ENCODE measurements around the gene TSPAN10. TPM values are rescaled to one million over a fixed set of nuclear protein-coding genes. Genes with fewer than 3 reads are reported as not detected.

TSPAN10 gene
- total RNA-seq, 1 experiment from 2014 or later: 4.0 TPM

DNA sequence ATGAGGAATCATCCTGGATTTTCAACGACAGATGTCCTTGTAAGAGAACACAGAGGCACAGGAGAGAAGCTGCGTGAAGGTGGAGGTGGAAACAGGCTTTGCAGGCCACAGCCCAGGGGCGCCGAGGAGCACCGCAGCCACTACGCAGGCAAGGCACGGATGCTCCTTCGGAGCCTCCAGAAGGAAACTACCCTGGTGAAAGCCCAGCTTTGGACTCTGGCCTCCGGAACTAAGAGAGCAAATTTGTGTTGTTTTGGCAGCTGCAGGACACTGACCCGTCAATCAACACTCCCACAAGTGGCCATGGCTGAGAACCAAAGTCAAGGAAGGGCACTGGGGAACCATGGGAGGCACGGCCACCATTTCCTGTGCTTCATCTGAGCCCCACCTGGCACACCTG is 43.2 kb downstream of the TSPAN10 start:
- Mint-ChIP-seq H3K9me3 (ENCODE audit: unreplicated experiment) (no peaks in the 10 kb centered on the region), H3K4me1 (ENCODE audit: low read depth, unreplicated experiment) (peaks cover 5% of the 10 kb centered on the region), H3K27ac (ENCODE audit: unreplicated experiment) (no peak overlapping the region), H3K36me3 (ENCODE audit: insufficient read depth, unreplicated experiment) (peaks cover 40% of the 10 kb centered on the region), H3K27me3 (ENCODE audit: insufficient read depth, unreplicated experiment) (no peaks in the 10 kb centered on the region), H3K4me3 (ENCODE audit: unreplicated experiment) (no peak overlapping the region)
- DNase-seq: no peak
- no peaks in the 10 kb centered on the region for H3K9me3 ChIP-seq
- ChIA-PET CTCF (no interaction called here), POLR2A (no interaction called here)
- intact Hi-C loops (cut with micrococcal nuclease; ENCODE audit: unreplicated experiment): no loop called here
- H3K4me3 ChIP-seq (ENCODE audit: low read depth, low read length): no peak overlapping the region
- H3K27me3 ChIP-seq (replicated peaks; ENCODE audit: control insufficient read depth, insufficient read depth, low read length): no peaks in the 10 kb centered on the region
- no peaks in the 10 kb centered on the region; the same call in 1 of the 2 replicates for H3K36me3 ChIP-seq (ENCODE audit: control insufficient read depth, insufficient read depth, low read length)
- TF ChIP-seq, protein P1, sequence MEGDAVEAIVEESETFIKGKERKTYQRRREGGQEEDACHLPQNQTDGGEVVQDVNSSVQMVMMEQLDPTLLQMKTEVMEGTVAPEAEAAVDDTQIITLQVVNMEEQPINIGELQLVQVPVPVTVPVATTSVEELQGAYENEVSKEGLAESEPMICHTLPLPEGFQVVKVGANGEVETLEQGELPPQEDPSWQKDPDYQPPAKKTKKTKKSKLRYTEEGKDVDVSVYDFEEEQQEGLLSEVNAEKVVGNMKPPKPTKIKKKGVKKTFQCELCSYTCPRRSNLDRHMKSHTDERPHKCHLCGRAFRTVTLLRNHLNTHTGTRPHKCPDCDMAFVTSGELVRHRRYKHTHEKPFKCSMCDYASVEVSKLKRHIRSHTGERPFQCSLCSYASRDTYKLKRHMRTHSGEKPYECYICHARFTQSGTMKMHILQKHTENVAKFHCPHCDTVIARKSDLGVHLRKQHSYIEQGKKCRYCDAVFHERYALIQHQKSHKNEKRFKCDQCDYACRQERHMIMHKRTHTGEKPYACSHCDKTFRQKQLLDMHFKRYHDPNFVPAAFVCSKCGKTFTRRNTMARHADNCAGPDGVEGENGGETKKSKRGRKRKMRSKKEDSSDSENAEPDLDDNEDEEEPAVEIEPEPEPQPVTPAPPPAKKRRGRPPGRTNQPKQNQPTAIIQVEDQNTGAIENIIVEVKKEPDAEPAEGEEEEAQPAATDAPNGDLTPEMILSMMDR (IDR thresholded peaks at IDR 0.05; ENCODE audit: insufficient read depth in 1 of 2, low read depth in 1 of 2, low read length in 1 of 2, severe bottlenecking in 1 of 2, unreplicated experiment in 1 of 2): no peak
- BruUV-seq (replicated peaks): no TSS peak
- H3K4me1 ChIP-seq: 0 out of 2 replicates have a peak, but pooled peaks cover 8% of the 10 kb centered on the region

DNA sequence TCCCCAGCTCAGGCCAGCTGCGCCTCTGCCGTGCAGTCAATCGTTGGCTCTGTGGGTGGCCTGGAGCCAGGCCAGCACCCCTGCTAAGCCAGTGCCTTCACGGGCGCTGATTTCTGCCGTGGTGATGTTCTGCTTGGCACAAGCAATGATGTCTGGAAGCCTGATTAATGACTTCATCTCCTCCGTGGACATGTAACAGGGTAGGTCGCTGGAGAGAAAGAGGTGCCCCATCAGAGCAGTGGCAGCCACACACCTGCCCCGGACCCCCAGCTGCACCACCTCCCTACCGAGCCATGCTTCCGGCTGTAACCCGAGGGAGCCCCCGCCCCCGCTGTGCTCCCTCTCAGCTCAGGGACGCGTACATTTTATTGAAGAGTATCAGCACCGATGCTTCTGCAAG is 44.7 kb downstream of the TSPAN10 start:
- POLR2A ChIA-PET: no interaction called here
- peak overlapping the region; percentile 97 for H3K4me3 Mint-ChIP-seq (ENCODE audit: unreplicated experiment)
- CTCF ChIA-PET: no interaction called here
- H3K9me3 Mint-ChIP-seq (ENCODE audit: unreplicated experiment): no peaks in the 10 kb centered on the region
- BruUV-seq (replicated peaks): no TSS peak
- H3K27me3 Mint-ChIP-seq (ENCODE audit: insufficient read depth, unreplicated experiment): no peaks in the 10 kb centered on the region
- peaks cover 38% of the 10 kb centered on the region for H3K36me3 Mint-ChIP-seq (ENCODE audit: insufficient read depth, unreplicated experiment)
- H3K4me3 ChIP-seq (ENCODE audit: low read depth, low read length): no peak overlapping the region
- intact Hi-C loops (cut with micrococcal nuclease; ENCODE audit: unreplicated experiment): no loop called here
- H3K27ac Mint-ChIP-seq (ENCODE audit: unreplicated experiment): no peak overlapping the region
- H3K9me3 ChIP-seq: no peaks in the 10 kb centered on the region
- H3K4me1 Mint-ChIP-seq (ENCODE audit: low read depth, unreplicated experiment): no peaks in the 10 kb centered on the region
- H3K4me1 ChIP-seq: 0 out of 2 replicates have a peak, but pooled peaks cover 10% of the 10 kb centered on the region
- H3K27me3 ChIP-seq (replicated peaks; ENCODE audit: control insufficient read depth, insufficient read depth, low read length): no peaks in the 10 kb centered on the region
- TF ChIP-seq, protein P1 (IDR thresholded peaks at IDR 0.05; ENCODE audit: insufficient read depth in 1 of 2, low read depth in 1 of 2, low read length in 1 of 2, severe bottlenecking in 1 of 2, unreplicated experiment in 1 of 2): no peak
- DNase-seq: no peak
- no peaks in the 10 kb centered on the region; the same call in none of the 2 replicates for H3K36me3 ChIP-seq (ENCODE audit: control insufficient read depth, insufficient read depth, low read length)

DNA sequence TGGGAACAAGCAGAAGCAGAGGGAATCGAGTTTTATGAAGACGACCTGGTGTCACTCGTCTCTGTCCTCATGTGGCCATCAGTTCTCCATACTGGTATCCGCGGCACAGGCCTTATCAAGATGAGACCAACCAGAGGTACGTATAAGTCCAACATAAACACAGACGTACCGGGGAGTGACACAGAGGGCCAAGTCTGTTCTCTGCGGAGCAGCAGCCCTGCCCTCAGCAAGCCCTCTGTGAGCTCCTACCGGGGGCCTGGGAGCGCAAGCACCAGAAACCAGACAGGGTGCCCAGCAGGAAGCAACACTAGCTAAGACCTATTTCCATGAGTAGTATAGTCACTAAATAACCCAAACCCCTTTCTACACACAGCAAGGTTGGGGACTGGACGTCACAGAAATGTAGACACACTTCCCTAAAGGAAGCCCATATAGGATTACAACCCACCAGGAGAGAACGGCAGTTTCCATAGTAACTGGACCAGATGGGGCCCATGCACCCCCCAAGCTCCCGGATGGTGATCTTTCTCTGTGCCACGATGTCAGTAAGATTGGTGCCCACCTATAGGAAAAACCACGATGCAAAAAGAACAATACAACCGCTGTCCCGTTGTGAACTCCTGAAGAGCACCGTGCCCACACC is 45.7 kb downstream of the TSPAN10 start:
- H3K4me1 ChIP-seq: 0 out of 2 replicates have a peak, but pooled peaks cover 10% of the 10 kb centered on the region
- H3K27me3 Mint-ChIP-seq (ENCODE audit: insufficient read depth, unreplicated experiment): no peaks in the 10 kb centered on the region
- peak overlapping the region; percentile 89 for H3K4me3 ChIP-seq (ENCODE audit: low read depth, low read length)
- no TSS peak for BruUV-seq (replicated peaks)
- ChIA-PET CTCF (no interaction called here), POLR2A (interaction anchor here (0.7 to 1.6 kb wide), 4 partner anchors 15 to 25 kb away, joined by 3 to 45 read pairs (median 5); partner anchors contain the start of gene MRPL12)
- H3K36me3 Mint-ChIP-seq (ENCODE audit: insufficient read depth, unreplicated experiment): peaks cover 36% of the 10 kb centered on the region
- no peaks in the 10 kb centered on the region for H3K9me3 ChIP-seq
- H3K4me1 Mint-ChIP-seq (ENCODE audit: low read depth, unreplicated experiment): no peaks in the 10 kb centered on the region
- TF ChIP-seq, protein P1 (IDR thresholded peaks at IDR 0.05; ENCODE audit: insufficient read depth in 1 of 2, low read depth in 1 of 2, low read length in 1 of 2, severe bottlenecking in 1 of 2, unreplicated experiment in 1 of 2): no peak
- H3K36me3 ChIP-seq (ENCODE audit: control insufficient read depth, insufficient read depth, low read length): peaks cover 2% of the 10 kb centered on the region
- H3K27me3 ChIP-seq (replicated peaks; ENCODE audit: control insufficient read depth, insufficient read depth, low read length): no peaks in the 10 kb centered on the region
- H3K4me3 Mint-ChIP-seq (ENCODE audit: unreplicated experiment): peak overlapping the region; percentile 97
- intact Hi-C loops (cut with micrococcal nuclease; ENCODE audit: unreplicated experiment): loop anchor here (1.0 kb wide), 1 partner anchor 21 kb away; the partner anchor contains the start of gene MRPL12
- H3K27ac Mint-ChIP-seq (ENCODE audit: unreplicated experiment): peak overlapping the region; percentile 95
- no peak for DNase-seq
- H3K9me3 Mint-ChIP-seq (ENCODE audit: unreplicated experiment): no peaks in the 10 kb centered on the region

Data from Caco-2 (cell line).